ENCODE data around the gene GID8.

Gene GID8

GRCh38 chr20:62952968-62953838 lies 15.3 kb downstream of the GID8 start:
- Histone ChIP-seq H3K4me3 (peak overlapping the region; percentile 70), H3K27ac (peak overlapping the region; percentile 85 to 92)
- TF ChIP-seq CTCF (IDR thresholded peaks at IDR 0.05), result no peak
- DNase-seq (ENCODE audit: low spot score), result peak; percentile 77

GRCh38 chr20:62953839-62954703 lies 16.1 kb downstream of the GID8 start:
- no peak for TF ChIP-seq CTCF (IDR thresholded peaks at IDR 0.05)
- peak overlapping the region; percentile 85 to 92 for H3K27ac ChIP-seq

GRCh38 chr20:62955519-62956386 lies 17.8 kb downstream of the GID8 start:
- Histone ChIP-seq H3K4me3 (no peak overlapping the region), H3K27ac (no peak overlapping the region)
- no peak for TF ChIP-seq CTCF (IDR thresholded peaks at IDR 0.05)
- DNase-seq (ENCODE audit: low spot score), result no peak

More at GRCh38 chr20:62953839-62954703, 16.1 kb downstream of the GID8 start:
- peak overlapping the region; percentile 70 for H3K4me3 ChIP-seq
- peak; percentile 82 for DNase-seq (ENCODE audit: low spot score)

- H3K27ac ChIP-seq, result no peak overlapping the region
- no peak for TF ChIP-seq CTCF (IDR thresholded peaks at IDR 0.05)
- H3K4me3 ChIP-seq, result no peak overlapping the region
- no peak for DNase-seq (ENCODE audit: low spot score)
Observed at GRCh38 chr20:62956387-62957135, 18.6 kb downstream of the GID8 start.

GRCh38 chr20:62957136-62958117 lies 19.5 kb downstream of the GID8 start:
- Histone ChIP-seq H3K27ac (no peak overlapping the region), H3K4me3 (no peak overlapping the region)
- no peak for DNase-seq (ENCODE audit: low spot score)
- TF ChIP-seq CTCF (IDR thresholded peaks at IDR 0.05), result no peak
